ENCODE data around the gene CBX7. TPM values are rescaled to one million over a fixed set of nuclear protein-coding genes. Genes with fewer than 3 reads are reported as not detected.

Gene CBX7
- total and polyA plus RNA-seq, 2 of the 4 experiments (the other 2 are of a cell fraction), result 0.90 to 3.6 TPM

DNA sequence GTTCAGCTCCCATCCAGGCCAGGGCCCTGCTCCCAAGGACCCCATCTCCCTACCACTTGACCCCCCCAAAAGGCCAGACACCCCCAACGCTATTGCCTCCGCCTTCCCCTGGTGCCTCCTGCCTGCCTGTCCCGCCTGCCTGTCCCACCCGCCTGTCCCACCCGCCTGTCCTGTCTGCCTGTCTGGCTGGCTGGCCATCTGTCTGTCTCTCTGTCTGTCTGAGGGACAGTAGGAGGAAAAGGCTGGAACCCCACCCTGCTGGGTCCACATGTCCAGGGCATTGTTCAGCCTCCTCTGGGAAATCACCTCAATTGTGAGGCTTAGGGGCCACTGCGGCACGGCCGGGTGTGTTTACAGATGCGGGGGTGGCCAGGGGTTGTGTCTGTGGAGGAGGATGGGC, 25.3 kb upstream of the CBX7 start:
- H3K4ac ChIP-seq (ENCODE audit: low read depth, low read length), result peak overlapping the region; percentile 100
- TF ChIP-seq, protein P1, sequence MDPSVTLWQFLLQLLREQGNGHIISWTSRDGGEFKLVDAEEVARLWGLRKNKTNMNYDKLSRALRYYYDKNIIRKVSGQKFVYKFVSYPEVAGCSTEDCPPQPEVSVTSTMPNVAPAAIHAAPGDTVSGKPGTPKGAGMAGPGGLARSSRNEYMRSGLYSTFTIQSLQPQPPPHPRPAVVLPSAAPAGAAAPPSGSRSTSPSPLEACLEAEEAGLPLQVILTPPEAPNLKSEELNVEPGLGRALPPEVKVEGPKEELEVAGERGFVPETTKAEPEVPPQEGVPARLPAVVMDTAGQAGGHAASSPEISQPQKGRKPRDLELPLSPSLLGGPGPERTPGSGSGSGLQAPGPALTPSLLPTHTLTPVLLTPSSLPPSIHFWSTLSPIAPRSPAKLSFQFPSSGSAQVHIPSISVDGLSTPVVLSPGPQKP (IDR thresholded peaks at IDR 0.05; ENCODE audit: borderline replicate concordance, low read depth, low read length), result no peak
- TF ChIP-seq RAD21 (IDR thresholded peaks at IDR 0.05; ENCODE audit: low read length) (no peak), FOS (IDR thresholded peaks at IDR 0.05; ENCODE audit: low read depth, low read length) (no peak), SMC3 (IDR thresholded peaks at IDR 0.05; ENCODE audit: low read depth, low read length) (no peak), NFE2L2 (IDR thresholded peaks at IDR 0.05; ENCODE audit: low read depth, low read length) (no peak), BHLHE40 (IDR thresholded peaks at IDR 0.05; ENCODE audit: low read depth, low read length) (no peak), MXI1 (IDR thresholded peaks at IDR 0.05; ENCODE audit: borderline replicate concordance, low read depth, low read length) (no peak), POLR2A (IDR thresholded peaks at IDR 0.05; ENCODE audit: low read depth, low read length) (no peak), MAFK (IDR thresholded peaks at IDR 0.05; ENCODE audit: low read depth, low read length) (no peak), RCOR1 (IDR thresholded peaks at IDR 0.05; ENCODE audit: insufficient replicate concordance, low read length) (no peak), CHD1 (IDR thresholded peaks at IDR 0.05; ENCODE audit: low read depth, low read length) (no peak), CEBPB (IDR thresholded peaks at IDR 0.05; ENCODE audit: low read depth, low read length) (no peak), MAZ (IDR thresholded peaks at IDR 0.05; ENCODE audit: borderline replicate concordance, low read depth, low read length) (no peak), RFX5 (IDR thresholded peaks at IDR 0.05; ENCODE audit: low read depth, low read length) (no peak)
- TF ChIP-seq, protein P2, sequence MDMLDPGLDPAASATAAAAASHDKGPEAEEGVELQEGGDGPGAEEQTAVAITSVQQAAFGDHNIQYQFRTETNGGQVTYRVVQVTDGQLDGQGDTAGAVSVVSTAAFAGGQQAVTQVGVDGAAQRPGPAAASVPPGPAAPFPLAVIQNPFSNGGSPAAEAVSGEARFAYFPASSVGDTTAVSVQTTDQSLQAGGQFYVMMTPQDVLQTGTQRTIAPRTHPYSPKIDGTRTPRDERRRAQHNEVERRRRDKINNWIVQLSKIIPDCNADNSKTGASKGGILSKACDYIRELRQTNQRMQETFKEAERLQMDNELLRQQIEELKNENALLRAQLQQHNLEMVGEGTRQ (IDR thresholded peaks at IDR 0.05; ENCODE audit: low read depth, low read length), result no peak
- TF ChIP-seq, protein P3, sequence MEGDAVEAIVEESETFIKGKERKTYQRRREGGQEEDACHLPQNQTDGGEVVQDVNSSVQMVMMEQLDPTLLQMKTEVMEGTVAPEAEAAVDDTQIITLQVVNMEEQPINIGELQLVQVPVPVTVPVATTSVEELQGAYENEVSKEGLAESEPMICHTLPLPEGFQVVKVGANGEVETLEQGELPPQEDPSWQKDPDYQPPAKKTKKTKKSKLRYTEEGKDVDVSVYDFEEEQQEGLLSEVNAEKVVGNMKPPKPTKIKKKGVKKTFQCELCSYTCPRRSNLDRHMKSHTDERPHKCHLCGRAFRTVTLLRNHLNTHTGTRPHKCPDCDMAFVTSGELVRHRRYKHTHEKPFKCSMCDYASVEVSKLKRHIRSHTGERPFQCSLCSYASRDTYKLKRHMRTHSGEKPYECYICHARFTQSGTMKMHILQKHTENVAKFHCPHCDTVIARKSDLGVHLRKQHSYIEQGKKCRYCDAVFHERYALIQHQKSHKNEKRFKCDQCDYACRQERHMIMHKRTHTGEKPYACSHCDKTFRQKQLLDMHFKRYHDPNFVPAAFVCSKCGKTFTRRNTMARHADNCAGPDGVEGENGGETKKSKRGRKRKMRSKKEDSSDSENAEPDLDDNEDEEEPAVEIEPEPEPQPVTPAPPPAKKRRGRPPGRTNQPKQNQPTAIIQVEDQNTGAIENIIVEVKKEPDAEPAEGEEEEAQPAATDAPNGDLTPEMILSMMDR (conservative IDR thresholded peaks at IDR 0.05; ENCODE audit: low read depth, low read length), result no peak
- H2AFZ ChIP-seq (replicated peaks; ENCODE audit: low read length, poor library complexity), result peak overlapping the region; percentile 83
- peaks cover 36% of the 10 kb centered on the region for H3K4me1 ChIP-seq (ENCODE audit: control insufficient read depth, insufficient read depth, low read length)
- H3K14ac ChIP-seq (replicated peaks; ENCODE audit: low read depth, low read length), result peak overlapping the region; percentile 82
- H3K9me1 ChIP-seq (ENCODE audit: insufficient read depth, low read length), result peaks cover 35% of the 10 kb centered on the region
- intact Hi-C loops (cut with micrococcal nuclease) (loop anchor here (10.0 kb wide), 1 partner anchor 317 kb away; no protein-coding TSS in a partner anchor), in situ Hi-C loops (cut with MboI; ENCODE audit: low sequenced_read_pairs) (no loop called here), dilution Hi-C loops (cut with HindIII; ENCODE audit: low sequenced_read_pairs, unreplicated experiment) (no loop called here)
- WGBS, 2 experiments (ENCODE audit: extremely low coverage in 2 of 2, insufficient read length in 1 of 2), result 94% methylated on average over 4 of the region's 9 CpGs; no CpG with 5 or more reads in 1 of the 2 experiments
- no peak for ATAC-seq (ENCODE audit: low read depth)
- no peaks in the 10 kb centered on the region for H4K20me1 ChIP-seq (ENCODE audit: insufficient read depth, low read length)
- H2BK5ac ChIP-seq (ENCODE audit: low read depth, low read length, poor library complexity, severe bottlenecking), result peak overlapping the region; percentile 68
- H3K56ac ChIP-seq (ENCODE audit: extremely low read depth, insufficient read depth, low read length), result no peak overlapping the region; the same call in 1 of the 2 replicates
- H3K18ac ChIP-seq (ENCODE audit: low read depth, low read length), result no peak overlapping the region
- peak overlapping the region; percentile 97 for H2AK5ac ChIP-seq (ENCODE audit: low read depth, low read length)
- H2AK9ac ChIP-seq (replicated peaks; ENCODE audit: low read depth, low read length, poor library complexity), result peak overlapping the region; percentile 48
- H4K8ac ChIP-seq (ENCODE audit: low read depth in 2 of 2, low read length in 2 of 2), result peak overlapping the region; percentile 84 to 97
- peak overlapping the region; percentile 5; the same call in 1 of the 2 replicates for H3K27ac ChIP-seq (ENCODE audit: insufficient read depth, low read length)
- peak overlapping the region; percentile 93; the same call in 2 of the 3 replicates for H2BK15ac ChIP-seq (ENCODE audit: low read depth, low read length)
- H3K27me3 ChIP-seq (ENCODE audit: control insufficient read depth, insufficient read depth, low read length), result no peaks in the 10 kb centered on the region
- POLR2A ChIA-PET (ENCODE audit: unreplicated experiment), result no interaction called here
- H3K36me3 ChIP-seq (ENCODE audit: control insufficient read depth, insufficient read depth, low read length), result no peaks in the 10 kb centered on the region
- H3K9ac ChIP-seq (ENCODE audit: low read depth, low read length), result no peak overlapping the region
- peak overlapping the region; percentile 85; the same call in 1 of the 2 replicates for H4K5ac ChIP-seq (ENCODE audit: low read depth, low read length)
- H3K4me2 ChIP-seq (ENCODE audit: low read depth, low read length), result no peak overlapping the region
- peak overlapping the region; percentile 55; the same call in 1 of the 2 replicates for H3K23ac ChIP-seq (ENCODE audit: low read depth, low read length)
- peaks cover 0 to 16% of the 10 kb centered on the region in 2 experiments; a peak in 2 of 4 replicates for H3K79me1 ChIP-seq (ENCODE audit: low read depth in 1 of 2, low read length in 2 of 2)
- peak overlapping the region; percentile 100 for H2BK20ac ChIP-seq (ENCODE audit: low read depth, low read length)
- peak overlapping the region; percentile 100 for H2BK120ac ChIP-seq (ENCODE audit: low read depth, low read length)
- H4K91ac ChIP-seq (ENCODE audit: insufficient read depth, low read depth, low read length), result peak overlapping the region; percentile 100
- BruUV-seq (replicated peaks), result no TSS peak
- no peak for DNase-seq
- CTCF ChIA-PET, result no interaction called here
- no peak overlapping the region for H3K4me3 ChIP-seq (ENCODE audit: insufficient read depth, low read depth, low read length)
- 0 out of 2 replicates have a peak, but pooled peaks cover 3% of the 10 kb centered on the region for H3K9me3 ChIP-seq (ENCODE audit: control insufficient read depth, insufficient read depth, low read length)

Data from IMR-90 (cell line).